GM21381 (cell line): Measurements from ENCODE around the gene ICA1.
"Not testable (repeated sequence)": the region's sequence is repeated elsewhere in the genome, so short reads cannot be mapped to it uniquely, and the experiment has no call there.

Experiments used
- ATAC-seq: cut with Tn5 transposase; IDR thresholded peaks from one replicate; pipeline ENCODE4 v1.9.1; 2021; ENCODE audit warnings: mild to moderate bottlenecking, moderate library complexity; ENCODE audit not compliant: unreplicated experiment

Gene ICA1

GRCh38 chr7:8261711-8262695 is at the start of gene ICA1:
ICA1 (minus strand) TSS chr7:8262167; CDS start chr7:8235926, 26,241 bp downstream.
- ATAC-seq = peak; percentile 81

- no peak for ATAC-seq
Measured at GRCh38 chr7:8310876-8311275, 48.9 kb upstream of the ICA1 start.

- ATAC-seq = no peak
Measured at GRCh38 chr7:8305625-8306388, 43.8 kb upstream of the ICA1 start.

- ATAC-seq = no peak
Measured at GRCh38 chr7:8305104-8305503, 43.1 kb upstream of the ICA1 start.

- ATAC-seq = no peak
Measured at GRCh38 chr7:8303904-8304528, 42.0 kb upstream of the ICA1 start.

GRCh38 chr7:8297023-8297422 is 35.1 kb upstream of the ICA1 start:
- not testable (repeated sequence) for ATAC-seq

- ATAC-seq = no peak
Measured at GRCh38 chr7:8296362-8296659, 34.3 kb upstream of the ICA1 start.

- peak; percentile 98 for ATAC-seq
Measured at GRCh38 chr7:8295638-8296361, 33.8 kb upstream of the ICA1 start.

GRCh38 chr7:8291397-8292141 is 29.6 kb upstream of the ICA1 start:
- ATAC-seq = no peak

GRCh38 chr7:8290645-8291308 is 28.8 kb upstream of the ICA1 start:
- no peak for ATAC-seq

GRCh38 chr7:8286118-8286517 is 24.2 kb upstream of the ICA1 start:
- no peak for ATAC-seq

- ATAC-seq = no peak
Measured at GRCh38 chr7:8285155-8285554, 23.2 kb upstream of the ICA1 start.

GRCh38 chr7:8284606-8285005 is 22.6 kb upstream of the ICA1 start:
- ATAC-seq = no peak

GRCh38 chr7:8283968-8284367 is 22.0 kb upstream of the ICA1 start:
- no peak for ATAC-seq

- ATAC-seq = no peak
Measured at GRCh38 chr7:8282871-8283270, 20.9 kb upstream of the ICA1 start.

- no peak for ATAC-seq
Measured at GRCh38 chr7:8282162-8282561, 20.2 kb upstream of the ICA1 start.

- no peak for ATAC-seq
Measured at GRCh38 chr7:8278183-8278582, 16.2 kb upstream of the ICA1 start.

- no peak for ATAC-seq
Measured at GRCh38 chr7:8277394-8277982, 15.5 kb upstream of the ICA1 start.

GRCh38 chr7:8274589-8274988 is 12.6 kb upstream of the ICA1 start:
- no peak for ATAC-seq
